GM20000 (cell line): Measurements from ENCODE around the gene CRTAP.

Experiments used
- DNase-seq: peaks from one replicate; pipeline ENCODE4 v3.0.0; 2012; ENCODE audit warnings: low spot score
- TF ChIP-seq, protein P1 (sequence below): IDR thresholded peaks from 2 replicates; pipeline ENCODE4 v1.5.1; 2012; ENCODE audit warnings: mild to moderate bottlenecking, control low read depth; ENCODE audit errors: extremely low read depth, missing control alignments

The CRTAP gene

GRCh38 chr3:33115024-33115768 lies 1.4 kb downstream of the CRTAP start:
- TF ChIP-seq, protein P1, sequence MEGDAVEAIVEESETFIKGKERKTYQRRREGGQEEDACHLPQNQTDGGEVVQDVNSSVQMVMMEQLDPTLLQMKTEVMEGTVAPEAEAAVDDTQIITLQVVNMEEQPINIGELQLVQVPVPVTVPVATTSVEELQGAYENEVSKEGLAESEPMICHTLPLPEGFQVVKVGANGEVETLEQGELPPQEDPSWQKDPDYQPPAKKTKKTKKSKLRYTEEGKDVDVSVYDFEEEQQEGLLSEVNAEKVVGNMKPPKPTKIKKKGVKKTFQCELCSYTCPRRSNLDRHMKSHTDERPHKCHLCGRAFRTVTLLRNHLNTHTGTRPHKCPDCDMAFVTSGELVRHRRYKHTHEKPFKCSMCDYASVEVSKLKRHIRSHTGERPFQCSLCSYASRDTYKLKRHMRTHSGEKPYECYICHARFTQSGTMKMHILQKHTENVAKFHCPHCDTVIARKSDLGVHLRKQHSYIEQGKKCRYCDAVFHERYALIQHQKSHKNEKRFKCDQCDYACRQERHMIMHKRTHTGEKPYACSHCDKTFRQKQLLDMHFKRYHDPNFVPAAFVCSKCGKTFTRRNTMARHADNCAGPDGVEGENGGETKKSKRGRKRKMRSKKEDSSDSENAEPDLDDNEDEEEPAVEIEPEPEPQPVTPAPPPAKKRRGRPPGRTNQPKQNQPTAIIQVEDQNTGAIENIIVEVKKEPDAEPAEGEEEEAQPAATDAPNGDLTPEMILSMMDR: no peak
- no peak for DNase-seq

- no peak for DNase-seq
- TF ChIP-seq, protein P1: no peak
These were observed 3.6 kb downstream of the CRTAP start for GRCh38 chr3:33117461-33117860.

DNA sequence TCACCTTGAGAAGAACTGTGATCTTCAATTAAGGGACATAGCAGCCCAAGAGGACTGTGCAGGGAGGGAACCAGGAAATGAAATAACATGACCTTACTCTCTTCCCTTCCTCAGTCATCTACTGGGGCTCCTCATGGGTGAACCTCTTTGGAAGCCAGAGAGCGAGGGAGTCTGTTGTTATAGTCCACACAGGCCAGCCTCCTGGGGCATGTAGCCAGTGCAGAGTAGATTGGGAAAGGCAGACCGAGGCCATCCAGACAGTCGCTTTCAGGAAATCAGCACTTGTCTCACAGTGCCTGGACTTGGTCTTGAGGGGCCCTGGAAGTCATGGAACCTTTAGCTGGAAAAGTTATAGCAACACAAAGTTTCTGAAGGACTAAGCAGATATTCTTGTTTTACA lies 6.1 kb downstream of the CRTAP start:
- TF ChIP-seq, protein P1: no peak
- DNase-seq: no peak

GRCh38 chr3:33122991-33123390 lies 9.2 kb downstream of the CRTAP start:
- DNase-seq: no peak

GRCh38 chr3:33124638-33125037 lies 10.8 kb downstream of the CRTAP start:
- no peak for DNase-seq
- TF ChIP-seq, protein P1: no peak

More at GRCh38 chr3:33122991-33123390, 9.2 kb downstream of the CRTAP start:
- TF ChIP-seq, protein P1: no peak

GRCh38 chr3:33125840-33126239 lies 12.0 kb downstream of the CRTAP start:
- DNase-seq: no peak
- TF ChIP-seq, protein P1: no peak

DNA sequence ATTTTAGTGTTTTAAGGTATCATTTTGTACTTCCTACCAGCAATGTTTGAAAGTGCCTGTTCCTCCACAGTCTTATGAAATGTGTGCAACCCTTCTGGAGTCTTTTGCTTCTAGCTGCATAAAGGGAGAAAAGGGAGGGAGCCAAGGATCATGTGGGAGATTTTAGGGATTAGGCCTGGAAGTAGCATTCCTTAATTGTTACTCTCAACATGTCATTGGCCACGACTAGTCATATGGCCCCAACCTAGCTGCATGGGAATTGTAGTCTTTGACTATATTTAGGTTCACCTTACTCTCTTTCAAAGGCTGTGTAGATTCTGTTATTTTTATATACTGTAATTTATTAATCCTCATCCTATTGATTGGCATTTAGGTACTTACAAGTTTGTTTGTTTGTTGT lies 14.9 kb downstream of the CRTAP start:
- TF ChIP-seq, protein P1: no peak
- DNase-seq: no peak
